Gastrocnemius medialis (tissue), 4 donors: ENCODE data around the gene POLR2C.

Experiments used
- CTCF ChIP-seq, 5 experiments: fragments of 450-650 bp in 3 of 5; fragments of 200-600 bp in 2 of 5; sonication (generic) in 2 of 5; IDR thresholded peaks in 4 of 5; conservative IDR thresholded peaks in 1 of 5; 1 replicate in 4 of 5; 2 replicates in 1 of 5; pipeline ENCODE4 v1.5.1; 2016 to 2019; ENCODE audit warnings: antibody characterized with exemption in 5 of 5, mild to moderate bottlenecking in 3 of 5, moderate library complexity in 3 of 5
- POLR2A ChIP-seq, 2 donors: fragments of 450-650 bp; IDR thresholded peaks; one replicate each; pipeline ENCODE4 v1.6.1; 2017; ENCODE audit warnings: antibody characterized with exemption in 2 of 2, mild to moderate bottlenecking in 2 of 2, moderate library complexity in 2 of 2

GRCh38 chr16:57464523-57464922 lies 2.0 kb downstream of the POLR2C start:
- TF ChIP-seq CTCF (IDR thresholded peaks at IDR 0.05 in 4 of 5, conservative IDR thresholded peaks at IDR 0.05 in 1 of 5) = no peak
- no peak for TF ChIP-seq POLR2A (IDR thresholded peaks at IDR 0.05)
